HG03442 (cell line): ENCODE measurements around the gene YPEL1.
"Not testable (repeated sequence)": the region's sequence is repeated elsewhere in the genome, so short reads cannot be mapped to it uniquely, and the experiment has no call there.

Experiments used
- ATAC-seq: cut with Tn5 transposase; IDR thresholded peaks from one replicate; pipeline ENCODE4 v1.9.1; 2021; ENCODE audit warnings: mild to moderate bottlenecking, moderate library complexity; ENCODE audit not compliant: unreplicated experiment

YPEL1 gene

GRCh38 chr22:21724496-21724895 is 11.1 kb downstream of the YPEL1 start:
- ATAC-seq = not testable (repeated sequence)

- ATAC-seq = not testable (repeated sequence)
These were observed 14.3 kb downstream of the YPEL1 start for GRCh38 chr22:21721195-21721852.

- ATAC-seq = not testable (repeated sequence)
These were observed 15.3 kb downstream of the YPEL1 start for GRCh38 chr22:21720191-21720859.

- ATAC-seq = no peak
These were observed 16.6 kb downstream of the YPEL1 start for GRCh38 chr22:21719024-21719423.

GRCh38 chr22:21718499-21718898 is 17.1 kb downstream of the YPEL1 start:
- no peak for ATAC-seq

- not testable (repeated sequence) for ATAC-seq
These were observed 19.0 kb downstream of the YPEL1 start for GRCh38 chr22:21716395-21717122.

- ATAC-seq = no peak
These were observed 20.8 kb downstream of the YPEL1 start for GRCh38 chr22:21714786-21715185.

- no peak for ATAC-seq
These were observed 21.4 kb downstream of the YPEL1 start for GRCh38 chr22:21714059-21714770.

- no peak for ATAC-seq
These were observed 22.1 kb downstream of the YPEL1 start for GRCh38 chr22:21713428-21714058.

- no peak for ATAC-seq
These were observed 22.7 kb downstream of the YPEL1 start for GRCh38 chr22:21712751-21713427.

- ATAC-seq = no peak
These were observed 23.7 kb downstream of the YPEL1 start for GRCh38 chr22:21711851-21712250.

- ATAC-seq = no peak
These were observed 25.4 kb downstream of the YPEL1 start for GRCh38 chr22:21710156-21710555.

- ATAC-seq = no peak
These were observed 25.9 kb downstream of the YPEL1 start for GRCh38 chr22:21709688-21710087.

- no peak for ATAC-seq
These were observed 26.6 kb downstream of the YPEL1 start for GRCh38 chr22:21708960-21709359.

- ATAC-seq = no peak
These were observed 27.9 kb downstream of the YPEL1 start for GRCh38 chr22:21707677-21708076.

- no peak for ATAC-seq
These were observed 31.8 kb downstream of the YPEL1 start for GRCh38 chr22:21703684-21704316.

GRCh38 chr22:21702700-21703683 is 32.6 kb downstream of the YPEL1 start:
- no peak for ATAC-seq

GRCh38 chr22:21702094-21702493 is 33.5 kb downstream of the YPEL1 start:
- no peak for ATAC-seq
